Measurements from ENCODE around the gene FRMD1. TPM values are rescaled to one million over a fixed set of nuclear protein-coding genes. Genes with fewer than 3 reads are reported as not detected.

The FRMD1 gene
- total and polyA plus RNA-seq, 5 experiments from 2014 or later, result not detected

GRCh38 chr6:168051648-168052047 lies 27.4 kb downstream of the FRMD1 start:
- Mint-ChIP-seq H3K4me1 (no peaks in the 10 kb centered on the region), H3K27me3 (no peaks in the 10 kb centered on the region), H3K9me3 (no peaks in the 10 kb centered on the region), H3K27ac (no peak overlapping the region), H3K36me3 (no peaks in the 10 kb centered on the region), H3K4me3 (no peak overlapping the region)
- ATAC-seq (no peak), DNase-seq (no peak)
- POLR2A ChIA-PET, result no interaction called here

GRCh38 chr6:168050881-168051586 lies 28.0 kb downstream of the FRMD1 start:
- Mint-ChIP-seq H3K9me3 (no peaks in the 10 kb centered on the region), H3K27ac (no peak overlapping the region), H3K4me3 (no peak overlapping the region), H3K4me1 (no peaks in the 10 kb centered on the region), H3K36me3 (no peaks in the 10 kb centered on the region), H3K27me3 (no peaks in the 10 kb centered on the region)
- ATAC-seq, result no peak
- DNase-seq, result no peak
- POLR2A ChIA-PET, result no interaction called here

GRCh38 chr6:168050225-168050880 lies 28.7 kb downstream of the FRMD1 start:
- POLR2A ChIA-PET, result no interaction called here
- Mint-ChIP-seq H3K36me3 (no peaks in the 10 kb centered on the region), H3K9me3 (no peaks in the 10 kb centered on the region), H3K4me3 (no peak overlapping the region), H3K4me1 (no peaks in the 10 kb centered on the region), H3K27me3 (no peaks in the 10 kb centered on the region), H3K27ac (no peak overlapping the region)
- no peak for ATAC-seq
- DNase-seq, result no peak

- no peak overlapping the region for H3K4me3 Mint-ChIP-seq
- POLR2A ChIA-PET, result no interaction called here
- no peak overlapping the region for H3K27ac Mint-ChIP-seq
- no peaks in the 10 kb centered on the region for H3K27me3 Mint-ChIP-seq
- DNase-seq (no peak), ATAC-seq (no peak)
- H3K4me1 Mint-ChIP-seq, result no peaks in the 10 kb centered on the region
- H3K9me3 Mint-ChIP-seq, result no peaks in the 10 kb centered on the region
- no peaks in the 10 kb centered on the region for H3K36me3 Mint-ChIP-seq
Measured at GRCh38 chr6:168049706-168050224, 29.2 kb downstream of the FRMD1 start.

- ATAC-seq (no peak), DNase-seq (no peak)
- no peaks in the 10 kb centered on the region for H3K27me3 Mint-ChIP-seq
- POLR2A ChIA-PET, result no interaction called here
- no peaks in the 10 kb centered on the region for H3K9me3 Mint-ChIP-seq
- no peak overlapping the region for H3K27ac Mint-ChIP-seq
- H3K4me3 Mint-ChIP-seq, result no peak overlapping the region
- no peaks in the 10 kb centered on the region for H3K4me1 Mint-ChIP-seq
- no peaks in the 10 kb centered on the region for H3K36me3 Mint-ChIP-seq
Measured at GRCh38 chr6:168049277-168049676, 29.7 kb downstream of the FRMD1 start.

GRCh38 chr6:168048724-168049025 lies 30.3 kb downstream of the FRMD1 start:
- ATAC-seq (no peak), DNase-seq (no peak)
- Mint-ChIP-seq H3K27me3 (no peaks in the 10 kb centered on the region), H3K9me3 (no peaks in the 10 kb centered on the region), H3K4me3 (no peak overlapping the region), H3K27ac (no peak overlapping the region), H3K36me3 (no peaks in the 10 kb centered on the region), H3K4me1 (no peaks in the 10 kb centered on the region)
- POLR2A ChIA-PET, result no interaction called here

- Mint-ChIP-seq H3K36me3 (no peaks in the 10 kb centered on the region), H3K9me3 (no peaks in the 10 kb centered on the region), H3K4me1 (no peaks in the 10 kb centered on the region), H3K27me3 (no peaks in the 10 kb centered on the region), H3K27ac (no peak overlapping the region), H3K4me3 (no peak overlapping the region)
- ATAC-seq, result no peak
- no peak for DNase-seq
- POLR2A ChIA-PET, result no interaction called here
Measured at GRCh38 chr6:168047841-168048723, 30.9 kb downstream of the FRMD1 start.

- POLR2A ChIA-PET, result no interaction called here
- H3K4me3 Mint-ChIP-seq, result no peak overlapping the region
- no peaks in the 10 kb centered on the region for H3K27me3 Mint-ChIP-seq
- H3K9me3 Mint-ChIP-seq, result peaks cover 0 to 7% (median under 1%) of the 10 kb centered on the region in 9 donors
- ATAC-seq (no peak), DNase-seq (no peak)
- no peak overlapping the region for H3K27ac Mint-ChIP-seq
- no peaks in the 10 kb centered on the region for H3K36me3 Mint-ChIP-seq
- no peaks in the 10 kb centered on the region for H3K4me1 Mint-ChIP-seq
Measured at GRCh38 chr6:168046696-168047095, 32.3 kb downstream of the FRMD1 start.

- peaks cover 0 to 5% (median 0%) of the 10 kb centered on the region in 3 donors for H3K36me3 Mint-ChIP-seq
- H3K27ac Mint-ChIP-seq, result no peak overlapping the region
- ATAC-seq, result no peak
- POLR2A ChIA-PET, result no interaction called here
- no peaks in the 10 kb centered on the region for H3K4me1 Mint-ChIP-seq
- H3K9me3 Mint-ChIP-seq, result peaks cover 0 to 15% (median 8%) of the 10 kb centered on the region in 9 donors
- DNase-seq, result no peak
- H3K4me3 Mint-ChIP-seq, result no peak overlapping the region
- no peaks in the 10 kb centered on the region for H3K27me3 Mint-ChIP-seq
Measured at GRCh38 chr6:168045706-168046620, 33.0 kb downstream of the FRMD1 start.

GRCh38 chr6:168045141-168045691 lies 33.8 kb downstream of the FRMD1 start:
- Mint-ChIP-seq H3K27ac (no peak overlapping the region), H3K9me3 (peaks cover 0 to 22% (median 8%) of the 10 kb centered on the region in 9 donors), H3K36me3 (peaks cover 0 to 6% (median 0%) of the 10 kb centered on the region in 3 donors), H3K4me3 (no peak overlapping the region), H3K27me3 (no peaks in the 10 kb centered on the region), H3K4me1 (no peaks in the 10 kb centered on the region)
- POLR2A ChIA-PET, result no interaction called here
- ATAC-seq (no peak), DNase-seq (no peak)

- no peak overlapping the region for H3K27ac Mint-ChIP-seq
- no peak overlapping the region for H3K4me3 Mint-ChIP-seq
- no peak for ATAC-seq
- peaks cover 0 to 7% (median 0%) of the 10 kb centered on the region in 3 donors for H3K36me3 Mint-ChIP-seq
- H3K9me3 Mint-ChIP-seq, result peaks cover 0 to 27% (median 8%) of the 10 kb centered on the region in 9 donors
- DNase-seq, result no peak
- H3K4me1 Mint-ChIP-seq, result no peaks in the 10 kb centered on the region
- H3K27me3 Mint-ChIP-seq, result no peaks in the 10 kb centered on the region
- POLR2A ChIA-PET, result no interaction called here
Measured at GRCh38 chr6:168044521-168045130, 34.4 kb downstream of the FRMD1 start.
